Measurements from ENCODE around the gene RIPK1.

RIPK1 gene

GRCh38 chr6:3086282-3086946 lies 18.1 kb downstream of the RIPK1 start:
- DNase-seq = no peak

- DNase-seq = no peak
Observed at GRCh38 chr6:3088446-3088845, 20.2 kb downstream of the RIPK1 start.

- DNase-seq = no peak
Observed at GRCh38 chr6:3088968-3089367, 20.7 kb downstream of the RIPK1 start.

- peak; percentile 95 to 96 for DNase-seq
Observed at GRCh38 chr6:3090013-3090412, 21.7 kb downstream of the RIPK1 start.

- no peak for DNase-seq
Observed at GRCh38 chr6:3094815-3095214, 26.5 kb downstream of the RIPK1 start.

- no peak for DNase-seq
Observed at GRCh38 chr6:3102875-3103274, 34.6 kb downstream of the RIPK1 start.

- DNase-seq = no peak
Observed at GRCh38 chr6:3108746-3109414, 40.6 kb downstream of the RIPK1 start.

- no peak for DNase-seq
Observed at GRCh38 chr6:3109761-3110160, 41.5 kb downstream of the RIPK1 start.

- DNase-seq = no peak
Observed at GRCh38 chr6:3114377-3114776, 46.1 kb downstream of the RIPK1 start.

GRCh38 chr6:3117912-3118352 lies 49.6 kb downstream of the RIPK1 start:
- DNase-seq = no peak

GRCh38 chr6:3118353-3119039 lies 50.2 kb downstream of the RIPK1 start, which contains the start of gene BPHL:
Gene BPHL (plus strand): TSS chr6:3118711. CDS start chr6:3118741, 30 bp downstream.
- peak; percentile 94 for DNase-seq

- peak in 1 of 2 experiments; percentile 34 for DNase-seq
Observed at GRCh38 chr6:3119040-3119723, 50.9 kb downstream of the RIPK1 start.

- DNase-seq = no peak
Observed at GRCh38 chr6:3120765-3121089, 52.4 kb downstream of the RIPK1 start.

GRCh38 chr6:3122823-3123182 lies 54.5 kb downstream of the RIPK1 start:
- no peak for DNase-seq

- no peak for DNase-seq
Observed at GRCh38 chr6:3124667-3125066, 56.4 kb downstream of the RIPK1 start.

GRCh38 chr6:3125815-3126214 lies 57.5 kb downstream of the RIPK1 start:
- DNase-seq = no peak

GRCh38 chr6:3128356-3129108 lies 60.2 kb downstream of the RIPK1 start:
- DNase-seq = no peak

GRCh38 chr6:3131695-3132094 lies 63.4 kb downstream of the RIPK1 start:
- no peak for DNase-seq

GRCh38 chr6:3133515-3133914 lies 65.2 kb downstream of the RIPK1 start:
- no peak for DNase-seq

GRCh38 chr6:3135668-3136291 lies 67.5 kb downstream of the RIPK1 start:
- DNase-seq = no peak

GRCh38 chr6:3136292-3137011 lies 68.2 kb downstream of the RIPK1 start:
- DNase-seq = no peak

All from NCI-H524 (cell line).